ENCODE results near the gene PTPN21.

Gene PTPN21

DNA sequence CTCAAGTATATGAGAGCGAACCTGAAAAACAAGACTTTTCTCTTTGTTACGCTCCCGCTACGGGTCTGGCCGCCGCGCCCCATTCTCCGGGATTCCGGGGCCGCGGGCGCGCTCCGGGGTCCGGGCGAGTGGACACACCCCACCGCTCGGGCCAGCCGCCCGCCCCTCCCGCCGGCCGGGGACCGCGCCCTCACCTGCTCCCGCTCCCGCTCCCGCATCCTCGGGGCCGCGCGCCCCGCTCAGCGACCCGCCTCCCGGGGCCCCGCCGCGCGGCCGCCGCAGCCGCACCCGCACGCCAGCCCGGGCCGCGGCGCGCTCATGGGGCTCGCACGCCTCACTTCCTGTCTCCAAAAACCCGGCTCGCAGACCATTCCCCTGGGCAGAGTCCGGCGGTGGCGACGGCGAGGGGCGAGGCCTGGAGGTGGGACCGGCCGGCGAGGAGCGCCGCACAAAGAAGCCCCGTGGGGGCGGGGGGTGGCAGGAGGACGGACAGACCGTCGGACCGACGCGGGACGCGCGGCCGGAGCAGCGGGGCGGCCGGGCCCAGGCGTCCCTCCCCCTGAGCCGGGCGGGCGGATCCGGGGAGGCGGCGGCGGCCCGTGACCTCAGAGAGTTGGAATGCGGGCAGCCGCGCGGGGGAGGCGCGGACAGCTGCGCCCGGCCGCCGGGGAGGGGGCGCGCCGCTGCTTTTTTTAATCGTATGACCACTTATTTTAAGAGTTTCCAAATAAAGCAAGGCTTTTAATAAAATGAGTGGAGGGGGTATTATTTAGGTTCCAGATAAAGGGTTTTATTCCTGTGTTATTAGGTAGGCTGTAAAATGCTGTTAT, at the start of gene PTPN21:
TSS of gene PTPN21 (minus strand) at position 551 of the 830 bp plus-strand sequence. CDS start 4,590 bp downstream, outside the sequence.
- peak; percentile 87 for DNase-seq

GRCh38 chr14:88604212-88604611, 49.4 kb upstream of the PTPN21 start:
- no peak for DNase-seq

DNA sequence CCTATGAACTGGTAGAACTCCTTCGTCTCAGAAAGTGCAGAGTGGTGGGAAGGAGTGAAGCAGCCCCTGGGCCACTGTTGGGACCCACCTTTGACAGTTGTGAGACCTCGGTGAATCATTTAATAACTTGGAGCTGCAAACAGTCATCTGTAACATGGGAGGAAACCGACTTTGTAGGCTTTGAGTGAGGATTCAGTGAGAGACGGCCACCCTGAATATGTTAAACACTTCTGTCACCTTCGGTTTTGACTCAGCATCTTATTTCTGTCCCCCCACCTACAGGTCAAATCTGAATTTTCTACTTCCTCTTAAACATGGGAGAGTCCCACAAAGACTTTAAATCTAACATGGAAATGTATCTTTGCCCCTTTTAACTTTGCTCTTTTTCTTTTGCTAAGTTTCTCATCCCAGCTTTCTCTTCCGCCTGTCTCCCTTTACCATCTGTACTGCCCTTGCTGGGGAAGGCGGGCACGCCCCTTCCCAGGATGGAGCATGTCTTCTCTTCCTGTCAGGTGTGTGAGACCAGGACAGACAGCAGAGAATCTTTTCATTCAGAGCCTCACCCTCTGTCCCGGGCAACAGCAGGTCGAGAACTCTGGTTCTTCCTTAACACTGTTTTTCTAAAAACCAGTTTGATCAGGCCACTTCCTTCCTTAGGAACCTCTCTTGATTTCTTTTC, 45.1 kb upstream of the PTPN21 start:
- DNase-seq, result no peak

DNA sequence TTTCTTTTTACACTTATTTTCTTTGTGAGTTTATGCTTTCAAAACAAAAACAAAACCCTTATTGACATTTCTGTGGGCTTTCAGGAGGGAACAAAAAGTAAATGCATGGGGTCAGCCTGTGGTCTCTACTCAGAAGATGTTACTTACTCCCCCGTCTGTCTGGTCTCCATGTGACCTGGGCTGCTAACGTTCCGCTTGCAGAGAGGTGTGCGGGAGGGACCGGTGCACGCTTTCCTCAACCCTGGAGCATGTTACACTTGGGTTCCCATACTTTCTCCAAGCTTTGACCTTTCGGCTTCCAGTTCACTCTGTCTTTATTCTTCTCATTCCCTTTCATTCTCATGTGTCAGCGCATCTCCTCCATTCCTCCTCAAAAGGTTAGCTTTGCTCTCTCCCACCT, 44.5 kb upstream of the PTPN21 start:
- DNase-seq, result no peak

DNA sequence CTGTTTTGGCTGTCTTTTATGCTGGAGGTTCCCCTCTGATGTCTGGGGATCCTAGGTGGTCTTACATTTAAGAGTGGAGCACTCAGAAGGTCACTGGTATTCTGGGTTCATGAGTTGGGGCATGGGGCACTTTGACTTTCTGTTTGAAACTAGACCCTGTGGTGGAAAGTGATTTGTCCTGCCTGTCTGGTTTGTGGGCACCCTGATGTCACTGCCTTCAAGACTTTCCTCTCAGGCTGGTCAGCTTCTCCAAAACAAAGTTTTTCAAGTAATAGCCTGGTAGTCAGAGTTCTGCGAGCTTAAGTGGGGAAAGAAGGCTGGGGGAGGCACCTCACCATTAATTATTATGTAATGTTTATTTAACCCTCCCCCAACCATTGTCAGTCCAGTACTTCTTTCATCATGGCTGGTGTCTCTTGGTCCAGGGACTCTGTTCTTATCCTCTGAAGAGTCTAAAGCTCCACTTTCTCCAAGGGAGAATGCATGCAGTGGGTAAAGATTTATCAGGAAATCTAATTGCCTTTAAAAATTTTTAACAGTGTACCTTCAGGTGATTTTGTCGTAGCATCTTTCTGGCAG, 43.4 kb upstream of the PTPN21 start:
- no peak for DNase-seq

DNA sequence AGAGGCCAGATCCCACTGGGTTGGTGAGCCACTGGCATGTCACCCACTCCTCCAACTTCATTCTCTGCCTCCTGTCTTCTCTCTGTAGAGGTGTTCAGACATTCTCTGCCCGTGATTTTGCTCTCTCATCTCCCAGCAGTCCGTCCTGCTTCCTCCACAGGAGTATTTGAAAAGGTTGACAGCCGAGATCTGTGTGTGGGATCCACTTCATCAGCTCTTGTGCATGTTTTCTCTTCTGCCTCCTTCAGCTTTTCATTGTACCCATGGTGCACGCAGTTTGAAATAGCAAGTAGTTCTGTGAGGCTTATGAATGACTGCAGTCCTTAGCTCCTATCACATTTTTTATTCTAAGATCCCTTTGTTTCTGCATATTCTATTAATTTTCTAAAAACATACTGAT, 42.8 kb upstream of the PTPN21 start:
- DNase-seq, result no peak

GRCh38 chr14:88597038-88597437, 42.2 kb upstream of the PTPN21 start:
- DNase-seq, result no peak

DNA sequence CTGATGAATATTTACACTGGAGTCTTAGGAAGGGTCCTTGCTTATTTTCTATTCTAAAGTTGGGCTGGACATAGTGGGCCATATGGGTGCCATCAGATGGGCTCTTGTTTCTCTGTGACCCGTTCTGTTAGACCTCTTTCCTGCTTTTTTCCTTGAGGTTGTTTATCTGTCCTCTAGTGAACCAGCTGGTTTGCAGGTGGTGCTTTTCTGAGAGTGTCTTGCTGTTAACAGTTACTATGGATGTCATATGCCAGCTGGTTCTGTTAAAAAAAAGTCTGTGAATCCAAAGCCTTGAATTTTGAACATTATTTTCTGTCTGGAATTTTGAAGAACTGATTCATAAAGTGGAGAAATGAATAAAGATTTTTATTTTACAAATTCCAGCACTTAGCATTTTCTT, 37.2 kb upstream of the PTPN21 start:
- no peak for DNase-seq

DNA sequence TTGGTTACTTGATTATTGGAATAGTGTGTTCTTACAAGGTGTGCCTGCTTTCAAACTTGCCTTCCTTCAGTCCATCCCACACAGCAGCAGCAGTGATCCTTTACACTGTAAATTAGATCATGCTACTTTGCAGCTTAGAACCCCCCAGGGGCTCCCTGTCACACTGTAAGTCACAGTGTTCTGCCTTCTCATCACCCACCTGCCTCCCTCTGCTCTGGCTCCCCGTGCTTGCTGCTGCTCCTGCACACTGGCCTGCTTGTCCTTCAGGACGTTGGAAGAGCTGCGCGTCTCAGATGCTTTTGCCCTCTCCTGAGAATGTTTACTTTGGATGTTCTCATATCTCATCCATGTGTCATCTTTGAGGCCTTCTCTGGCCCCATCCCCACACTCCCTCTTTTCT, 35.4 kb upstream of the PTPN21 start:
- DNase-seq, result no peak

DNA sequence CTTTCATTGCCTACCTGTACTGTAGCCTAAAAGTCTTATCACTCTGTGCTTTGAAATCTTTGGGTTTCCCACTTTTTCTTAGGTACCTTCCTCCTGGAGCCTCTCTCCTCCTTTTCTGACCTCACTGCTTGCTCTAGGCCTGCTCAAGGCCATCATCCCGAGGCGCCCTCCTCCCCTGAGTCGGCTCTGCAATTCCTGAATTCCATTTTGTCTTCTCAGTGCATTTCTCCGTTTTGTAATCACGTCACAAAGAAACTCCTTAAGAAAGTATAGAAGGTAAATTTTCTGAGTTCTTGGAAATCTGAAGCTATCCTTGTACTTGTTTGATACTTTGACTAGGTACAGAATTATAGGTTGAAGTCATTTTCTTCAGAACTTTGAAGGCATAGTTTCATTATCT, 33.3 kb upstream of the PTPN21 start:
- DNase-seq, result no peak

DNA sequence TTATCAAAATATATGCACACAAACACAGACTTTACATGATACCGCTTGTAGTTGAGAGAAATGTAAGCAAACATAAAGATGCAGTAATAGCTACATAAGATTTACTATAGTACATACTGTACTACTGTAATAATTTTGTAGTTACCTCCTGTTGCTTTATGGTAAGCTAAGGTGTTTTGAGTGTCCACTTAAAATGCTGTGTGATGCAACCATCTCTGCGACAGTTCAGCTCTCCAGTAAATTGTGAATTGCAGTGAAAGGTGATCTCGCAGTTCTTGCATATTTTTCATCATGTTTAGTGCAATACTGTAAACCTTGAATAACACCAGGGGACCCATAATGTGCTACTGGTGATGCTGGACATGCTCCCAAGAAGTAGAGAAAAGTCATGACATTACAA, 29.6 kb upstream of the PTPN21 start:
- DNase-seq, result no peak

DNA sequence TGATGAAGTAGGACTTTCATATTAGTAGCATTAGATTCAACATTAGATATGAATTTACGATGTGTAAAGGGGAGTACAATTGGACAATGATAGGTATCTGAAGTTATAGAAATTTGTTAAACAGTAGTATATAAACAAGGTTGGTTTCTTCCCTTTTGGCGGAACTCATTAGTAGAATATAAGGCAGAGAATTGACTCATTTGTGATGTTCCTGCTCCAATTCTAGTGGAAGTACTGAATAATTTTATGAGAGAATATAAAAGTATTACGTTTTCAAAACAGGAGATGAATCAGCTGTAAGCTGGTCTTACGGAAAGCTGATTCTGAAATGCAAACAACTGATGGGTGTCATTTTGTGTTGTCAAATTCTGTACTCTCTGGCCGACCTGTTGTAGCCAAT, 21.4 kb upstream of the PTPN21 start:
- DNase-seq, result no peak

- no peak for DNase-seq
These were observed 17.3 kb upstream of the PTPN21 start for GRCh38 chr14:88572117-88572516.

DNA sequence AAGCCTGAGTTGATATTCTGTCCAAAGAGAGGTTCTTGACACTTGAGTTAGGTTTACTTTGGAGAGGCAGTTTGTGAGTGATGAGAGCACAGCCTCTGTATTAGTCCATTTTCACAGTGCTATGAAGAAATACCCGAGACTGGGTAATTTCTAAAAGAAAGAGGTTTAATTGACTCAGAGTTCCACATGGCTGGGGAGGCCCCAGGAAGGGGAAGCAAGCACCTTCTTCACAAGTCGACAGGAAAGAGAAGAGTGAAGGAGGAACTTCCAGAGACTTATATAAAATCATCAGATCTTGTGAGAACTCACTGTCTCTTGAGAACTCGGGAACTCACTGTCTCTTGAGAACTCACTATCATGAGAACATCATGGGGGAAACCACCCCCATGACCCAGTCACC, 13.4 kb upstream of the PTPN21 start:
- DNase-seq, result no peak

GRCh38 chr14:88565427-88565826, 10.6 kb upstream of the PTPN21 start:
- no peak for DNase-seq

DNA sequence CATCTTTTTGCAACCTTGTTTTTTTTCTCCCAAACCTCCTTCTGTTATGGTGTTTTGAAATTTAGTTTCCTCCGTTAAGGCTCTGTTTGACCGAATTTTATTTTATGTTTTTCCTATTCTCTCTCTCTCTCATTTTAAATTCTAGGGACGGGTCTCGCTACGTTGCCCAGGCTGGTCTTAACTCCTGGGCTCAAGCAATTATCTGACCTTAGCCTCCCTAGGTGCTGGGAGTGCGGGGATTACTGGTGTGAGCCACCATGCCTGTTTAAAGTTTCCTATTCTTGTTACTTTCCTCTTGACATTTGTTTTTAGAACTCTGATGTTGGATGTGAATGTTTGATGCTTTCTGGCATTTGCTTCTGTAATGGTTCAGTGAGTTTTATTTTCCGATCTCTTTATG, 9.0 kb upstream of the PTPN21 start:
- no peak for DNase-seq

DNA sequence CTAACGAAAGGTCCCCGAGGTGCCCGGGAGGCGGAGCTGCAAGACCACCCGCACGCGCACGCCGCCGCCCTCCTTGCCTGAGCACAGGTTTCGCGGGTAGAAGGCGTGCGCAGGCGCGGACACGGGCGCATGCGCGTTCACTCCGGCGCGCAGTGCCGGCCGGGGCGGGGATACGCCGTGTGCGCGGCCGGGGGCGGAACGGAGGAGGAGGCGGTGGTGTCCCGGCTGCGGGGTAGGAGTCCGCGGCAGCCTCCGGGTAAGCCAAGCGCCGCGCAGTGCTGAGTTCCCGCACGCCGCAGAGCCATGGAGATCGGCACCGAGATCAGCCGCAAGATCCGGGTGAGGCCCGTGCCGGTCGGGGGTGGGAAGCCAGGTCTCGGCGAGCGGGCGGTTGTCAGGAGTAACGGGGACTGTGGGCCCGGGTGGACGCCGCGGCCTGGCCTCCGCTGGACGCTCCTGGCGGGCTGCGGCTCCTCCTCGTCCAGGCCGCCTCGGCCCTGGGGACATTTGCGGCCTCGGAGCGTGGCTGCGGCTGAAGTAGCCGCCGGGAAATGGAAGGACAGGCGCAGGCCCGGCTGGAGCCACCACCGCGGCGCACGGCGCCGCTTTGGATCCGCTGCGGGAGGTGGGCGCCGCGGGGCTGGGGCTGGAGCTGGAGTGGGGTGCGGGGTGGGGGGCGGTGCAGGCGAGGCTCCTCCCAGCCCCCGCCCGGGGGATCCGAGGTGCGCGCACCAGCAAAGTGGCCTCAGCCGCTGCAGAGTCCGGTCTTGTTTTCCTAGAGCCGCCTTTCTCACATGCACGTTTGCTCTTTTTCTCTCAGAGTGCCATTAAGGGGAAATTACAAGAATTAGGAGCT, 8.3 kb upstream of the PTPN21 start, which contains the start of gene ZC3H14:
TSS of gene ZC3H14 (plus strand) at position 207 of the 856 bp plus-strand sequence. CDS start at position 304, 97 bp downstream.
- peak; percentile 97 for DNase-seq

DNA sequence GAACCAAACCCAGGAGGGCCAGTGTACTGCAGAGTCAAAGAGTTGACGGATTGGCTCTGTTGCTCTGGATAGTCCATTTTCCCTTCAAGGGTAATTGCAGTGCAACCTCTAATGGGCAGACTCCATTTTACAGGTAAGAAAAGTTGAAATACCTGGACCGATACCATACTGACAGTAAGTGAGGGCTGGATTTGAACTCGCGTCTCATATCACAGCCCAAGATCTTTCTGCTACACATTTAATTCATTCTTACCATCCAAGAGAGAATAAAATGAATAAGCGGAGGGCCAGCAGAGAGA, 7.7 kb upstream of the PTPN21 start:
- DNase-seq, result no peak

DNA sequence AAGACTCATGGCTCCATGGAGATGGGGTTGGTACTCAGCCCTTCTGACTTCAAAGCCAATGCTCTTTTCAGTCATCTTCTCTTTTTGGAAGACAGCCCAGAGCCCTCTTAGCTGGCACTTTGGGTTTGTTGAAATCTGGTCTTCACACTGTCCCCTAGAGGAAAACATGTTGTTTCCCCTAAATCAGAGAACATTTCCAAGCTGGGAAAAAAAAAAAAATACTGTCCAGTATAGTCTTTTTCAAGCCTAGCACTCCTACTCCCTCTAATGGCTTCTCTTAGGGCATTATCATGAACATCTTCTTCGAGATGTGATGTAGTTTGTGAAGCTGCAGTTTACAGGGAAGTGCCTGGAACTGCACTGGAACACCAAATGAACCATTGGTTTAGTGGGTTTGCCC, 5.0 kb upstream of the PTPN21 start:
- DNase-seq, result peak; percentile 12

GRCh38 chr14:88556581-88556980, 1.8 kb upstream of the PTPN21 start:
- DNase-seq, result no peak

- DNase-seq, result peak; percentile 64
These were observed 836 bp downstream of the PTPN21 start for GRCh38 chr14:88553886-88554456.

GRCh38 chr14:88552876-88553275, 1.9 kb downstream of the PTPN21 start:
- DNase-seq, result no peak

- DNase-seq, result no peak
These were observed 2.8 kb downstream of the PTPN21 start for GRCh38 chr14:88551980-88552431.

All from retina (tissue), 1 donor.